SW 1271 (cell line): ENCODE data around the gene ZP2.
"Not testable (repeated sequence)": the region's sequence is repeated elsewhere in the genome, so short reads cannot be mapped to it uniquely, and the experiment has no call there.

Experiments used
- DNase-seq, 2 experiments: peaks; one replicate each; lab custom pipeline; 2025; lab: John Stamatoyannopoulos, UW

ZP2 gene

DNA sequence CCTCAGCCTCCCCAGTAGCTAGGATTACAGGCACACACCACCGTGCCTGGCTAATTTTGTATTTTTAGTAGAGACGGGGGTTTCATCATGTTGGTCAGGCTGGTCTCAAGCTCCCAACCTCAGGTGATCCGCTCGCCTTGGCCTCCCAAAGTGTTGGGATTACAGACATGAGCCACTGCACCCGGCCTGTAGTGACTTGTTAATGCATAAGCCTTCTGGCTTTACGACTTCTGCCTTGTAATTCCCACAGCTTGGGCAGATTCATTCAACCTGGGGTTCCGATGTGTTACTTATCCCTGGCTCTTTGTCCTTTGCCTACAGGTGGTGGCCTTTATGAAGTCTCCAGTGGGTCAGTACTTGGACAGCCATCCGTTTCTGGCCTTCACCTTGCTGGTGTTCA is 41.3 kb downstream of the ZP2 start:
- DNase-seq = not testable (repeated sequence)

- DNase-seq = no peak
Observed at GRCh38 chr16:21169249-21169981, 42.0 kb downstream of the ZP2 start.

GRCh38 chr16:21167929-21168602 is 43.3 kb downstream of the ZP2 start:
- no peak for DNase-seq

DNA sequence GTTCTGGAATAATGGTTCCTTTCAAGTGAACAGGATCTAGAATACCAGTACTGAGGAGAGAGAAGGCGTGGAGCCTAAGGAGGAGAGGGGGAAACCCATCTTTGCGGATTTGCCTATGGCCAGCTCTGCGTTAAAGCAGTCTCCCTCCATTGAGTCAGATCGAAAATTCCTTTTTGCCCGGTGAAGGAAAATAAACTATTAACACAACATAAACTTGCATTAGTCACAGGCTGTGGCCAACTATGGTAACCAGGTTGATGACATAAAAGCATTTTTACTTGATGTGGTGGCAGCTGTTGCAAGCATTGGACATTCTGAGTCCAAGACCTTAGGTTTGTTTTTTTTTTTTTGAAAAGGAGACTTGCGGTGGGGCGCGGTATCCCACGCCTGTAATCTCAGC is 44.0 kb downstream of the ZP2 start:
- DNase-seq = peak; percentile 8 to 24

GRCh38 chr16:21166561-21166961 is 44.8 kb downstream of the ZP2 start:
- DNase-seq = no peak

DNA sequence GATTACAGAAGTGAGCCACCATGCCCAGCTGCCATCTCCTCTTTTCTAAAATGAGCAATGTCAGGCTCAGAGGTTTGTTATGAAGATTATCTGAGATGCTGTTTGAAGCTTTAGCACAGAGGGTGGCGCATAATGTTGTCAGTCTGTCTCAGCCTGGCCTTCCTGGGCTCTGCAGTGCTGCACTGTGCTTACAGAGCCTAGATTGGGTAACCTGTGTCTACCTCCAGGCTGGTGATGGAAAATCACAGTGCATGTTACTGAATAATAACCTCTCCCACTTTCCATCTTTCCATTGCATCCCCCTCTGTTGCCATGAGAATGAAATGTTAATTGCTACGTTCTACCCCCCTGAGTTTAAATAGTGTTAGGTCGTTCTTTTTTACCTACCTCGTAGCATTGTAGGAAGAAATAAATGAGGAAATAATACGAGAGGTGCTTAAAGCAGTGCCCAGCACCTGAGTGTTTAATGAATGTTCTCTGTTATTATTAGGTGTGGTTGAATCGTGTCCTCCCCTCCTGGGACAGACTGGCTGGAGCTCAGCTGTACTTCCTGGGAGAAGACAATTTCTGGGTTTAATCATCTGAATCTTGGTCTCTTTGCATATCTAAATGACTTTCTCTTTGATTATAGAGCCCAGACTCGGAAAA is 46.7 kb downstream of the ZP2 start:
- DNase-seq = no peak

- DNase-seq = no peak
Observed at GRCh38 chr16:21163576-21163975, 47.8 kb downstream of the ZP2 start.

- no peak for DNase-seq
Observed at GRCh38 chr16:21162661-21163151, 48.7 kb downstream of the ZP2 start.

- DNase-seq = no peak
Observed at GRCh38 chr16:21161211-21161610, 50.2 kb downstream of the ZP2 start.

DNA sequence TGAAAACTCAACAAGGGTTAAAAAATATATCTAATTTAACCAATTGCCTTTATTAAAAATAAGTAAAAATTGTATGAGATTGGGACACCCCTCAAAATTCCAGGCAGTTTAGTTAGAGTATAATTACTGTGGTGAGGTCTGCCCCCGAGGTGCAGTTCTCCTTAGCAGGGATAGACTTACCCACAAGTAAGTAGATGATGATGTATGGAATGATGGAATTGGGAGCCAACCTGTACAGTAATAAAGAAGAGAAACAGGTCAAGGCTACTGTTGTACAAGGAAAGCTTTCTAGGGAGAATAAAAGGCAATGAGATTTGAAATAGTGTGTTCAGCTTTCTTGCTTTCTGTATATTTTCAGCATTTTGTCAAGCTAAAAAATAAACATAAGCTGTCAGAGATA is 51.1 kb downstream of the ZP2 start:
- no peak for DNase-seq

DNA sequence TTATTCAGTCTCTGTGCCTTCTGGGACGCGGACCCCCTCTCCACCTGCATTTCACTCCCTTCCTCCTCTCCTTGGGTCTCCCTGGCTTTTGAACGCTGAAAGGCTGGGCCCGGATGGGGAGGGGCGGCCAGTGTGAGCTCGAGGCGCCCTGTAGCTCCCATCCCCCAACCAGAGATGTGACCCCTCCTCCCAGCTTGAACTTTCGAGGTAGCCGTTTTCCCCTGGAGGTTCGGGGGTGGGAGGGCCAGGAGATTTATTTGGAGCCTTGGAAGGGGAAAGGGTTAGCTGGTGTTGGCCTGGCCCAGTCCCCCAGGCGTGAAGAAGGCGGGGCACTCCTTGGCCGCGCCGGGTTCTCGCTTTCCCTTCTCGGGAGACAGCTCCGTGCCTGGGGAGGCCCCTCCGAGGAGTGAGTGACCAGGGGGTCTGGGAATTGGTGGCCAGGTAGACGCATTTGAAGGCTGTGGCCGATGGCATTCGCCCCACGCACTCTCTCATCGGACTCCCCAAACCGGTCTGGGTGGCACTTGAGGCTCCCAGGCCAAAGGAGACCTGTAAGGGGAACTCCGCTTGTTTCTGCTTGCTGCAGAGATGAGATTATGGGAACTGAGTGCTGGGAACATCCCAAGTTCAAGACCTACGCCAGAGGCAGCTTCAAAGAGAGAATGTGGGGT is 52.0 kb downstream of the ZP2 start:
- DNase-seq = peak in 1 of 2 experiments; percentile 9

DNA sequence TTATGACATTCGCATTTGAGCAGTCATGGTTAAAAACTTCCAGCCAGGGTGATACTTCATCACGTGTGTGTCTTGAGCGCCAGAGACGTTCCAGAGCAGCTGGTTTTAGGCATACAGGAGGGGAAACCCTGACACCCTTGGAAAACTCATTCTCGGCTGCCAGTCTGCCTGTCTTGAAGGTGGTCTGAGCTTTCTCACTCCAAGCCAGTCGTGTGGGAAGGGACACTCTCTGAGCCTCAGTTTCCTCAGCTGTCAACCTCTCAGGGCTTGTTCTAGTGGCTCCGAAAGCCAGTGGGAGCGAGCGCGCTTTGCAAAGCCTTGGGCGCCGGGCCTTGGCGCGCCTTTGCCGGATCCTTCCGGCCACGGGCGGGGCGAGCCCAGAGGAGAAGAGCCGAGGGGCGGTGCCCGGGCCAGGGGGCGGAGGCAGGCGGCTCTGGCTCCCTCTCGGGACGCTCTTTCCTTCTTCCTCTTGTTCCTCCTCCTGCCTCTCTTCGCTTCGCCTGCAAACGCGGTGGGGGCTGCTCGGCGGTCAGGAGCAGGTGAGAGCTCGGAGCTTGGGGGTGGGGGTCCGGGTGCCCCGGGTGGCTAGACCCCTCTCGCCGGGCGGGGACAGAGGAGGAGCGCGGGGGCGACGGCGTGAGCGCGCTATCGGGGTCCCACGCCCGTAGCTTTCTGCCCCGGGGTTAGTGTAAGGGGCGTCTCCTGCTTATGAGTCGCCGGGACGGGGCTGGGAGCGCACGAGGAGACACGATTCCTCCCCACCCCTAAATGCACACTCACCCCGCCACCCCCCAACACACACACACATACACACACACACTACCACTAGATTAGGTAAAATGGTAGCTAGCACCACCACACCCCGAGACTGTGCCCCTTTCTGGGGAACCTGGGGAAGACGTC is 52.9 kb downstream of the ZP2 start, which contains the start of gene LDAF1:
Gene LDAF1 (plus strand): TSS at position 467 of the 903 bp plus-strand sequence. CDS start 2,509 bp downstream, outside the sequence.
- DNase-seq = peak; percentile 11 to 78

DNA sequence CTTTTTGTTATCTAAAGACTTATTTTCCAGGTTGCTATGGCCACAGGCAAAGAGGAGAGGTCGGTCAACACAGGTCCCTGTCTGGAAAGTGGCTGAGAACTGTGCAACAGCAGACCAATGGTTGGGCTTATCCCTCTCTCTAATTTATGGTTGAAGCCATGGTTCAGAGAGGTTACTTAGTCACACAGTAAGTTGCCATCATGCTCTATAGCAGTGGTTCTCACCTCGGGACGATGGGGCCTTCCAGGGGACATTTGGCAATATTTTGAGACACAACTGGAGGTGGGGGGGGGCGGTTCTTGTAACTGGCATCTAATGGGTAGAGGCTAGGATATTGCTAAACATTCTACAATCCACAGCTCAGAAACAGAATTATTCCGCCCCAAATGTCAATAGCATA is 53.7 kb downstream of the ZP2 start:
- DNase-seq = no peak

DNA sequence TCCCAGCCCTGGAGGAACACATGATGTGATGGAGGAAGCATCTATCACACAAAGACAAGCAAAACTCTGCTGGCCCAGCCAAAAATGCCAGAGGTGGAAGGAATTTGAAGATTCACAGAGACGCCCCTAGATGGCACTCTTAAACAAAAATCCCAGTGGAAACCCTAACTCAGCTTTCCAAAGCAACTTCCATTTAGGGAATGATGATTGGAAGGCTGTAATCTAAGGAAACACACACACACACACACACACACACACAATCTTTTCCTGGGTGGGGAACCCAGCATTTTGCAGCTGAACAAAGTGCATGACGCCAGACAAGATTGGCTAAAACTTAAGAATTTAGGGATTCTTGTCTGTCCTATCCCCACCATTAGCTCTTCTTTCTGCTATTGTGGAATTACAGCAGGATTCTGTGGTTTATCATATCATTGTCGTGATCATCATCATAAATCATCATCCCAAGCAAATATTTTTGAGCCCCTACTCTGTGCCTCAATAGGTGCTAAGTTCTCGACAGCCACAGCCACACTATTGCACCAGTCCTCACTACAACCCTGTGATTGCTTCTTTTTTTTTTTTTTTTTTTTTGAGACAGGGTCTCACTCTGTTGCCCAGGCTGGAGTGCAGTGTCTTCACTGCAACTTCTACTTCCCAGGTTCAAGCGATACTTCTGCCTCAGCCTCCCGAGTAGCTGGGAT is 54.5 kb downstream of the ZP2 start:
- peak; percentile 10 to 61 for DNase-seq

- DNase-seq = not testable (repeated sequence)
Observed at GRCh38 chr16:21156011-21156410, 55.4 kb downstream of the ZP2 start.

- not testable (repeated sequence) for DNase-seq
Observed at GRCh38 chr16:21153124-21153729, 58.1 kb downstream of the ZP2 start.

GRCh38 chr16:21152160-21153030 is 59.0 kb downstream of the ZP2 start:
- not testable (repeated sequence) for DNase-seq

DNA sequence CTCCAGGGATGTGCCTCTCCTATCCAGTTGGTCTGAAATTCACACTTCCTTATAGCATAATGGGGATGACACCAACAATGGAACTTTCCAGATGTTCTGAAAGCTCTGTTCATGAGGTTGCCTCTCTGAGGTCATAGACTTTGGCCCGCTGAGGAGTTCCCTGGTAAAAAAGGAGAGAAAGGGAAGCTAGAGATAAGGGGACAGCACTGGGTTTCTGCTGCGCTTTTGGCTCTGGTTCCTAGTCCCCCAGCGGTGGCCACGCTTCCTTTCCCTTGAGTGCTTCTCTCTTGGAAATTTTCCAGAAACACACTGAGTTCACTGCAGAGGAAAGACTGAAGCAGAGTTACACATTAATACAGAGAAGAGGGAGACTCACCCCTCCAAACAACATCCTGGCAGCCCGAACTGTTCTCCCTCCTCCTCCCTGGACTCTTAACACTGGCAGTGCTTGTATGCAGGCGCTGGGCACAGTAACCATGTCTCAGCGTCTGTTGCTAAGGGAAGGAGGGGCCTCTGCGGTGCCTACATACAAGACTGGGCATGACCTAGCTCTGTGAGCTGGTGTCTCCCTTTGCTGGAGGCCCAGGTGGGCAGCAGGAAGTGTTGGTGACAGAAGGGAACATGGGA is 60.9 kb downstream of the ZP2 start, which contains the start of gene DNAH3:
Gene DNAH3 (minus strand): TSS at position 472 of the 627 bp plus-strand sequence. CDS start 527 bp downstream, outside the sequence.
- no peak for DNase-seq
